Kidney tubule cell (primary cell): ENCODE measurements around the gene OLR1.

ENCODE experiments used
- DNase-seq: peaks from one replicate; pipeline ENCODE4 v3.0.0-alpha.2; 2018; ENCODE audit warnings: low spot score

OLR1 gene

GRCh38 chr12:10153271-10154144 is 18.4 kb downstream of the OLR1 start:
- DNase-seq = peak; percentile 64

GRCh38 chr12:10151621-10152020 is 20.3 kb downstream of the OLR1 start:
- no peak for DNase-seq

GRCh38 chr12:10147714-10148403 is 24.1 kb downstream of the OLR1 start:
- no peak for DNase-seq

- DNase-seq = no peak
Observed at GRCh38 chr12:10142976-10143589, 28.8 kb downstream of the OLR1 start.

- DNase-seq = peak; percentile 57
Observed at GRCh38 chr12:10140001-10140400, 31.9 kb downstream of the OLR1 start.

GRCh38 chr12:10136637-10137205 is 35.2 kb downstream of the OLR1 start:
- no peak for DNase-seq

- DNase-seq = no peak
Observed at GRCh38 chr12:10135126-10135525, 36.8 kb downstream of the OLR1 start.

GRCh38 chr12:10132850-10133370 is 39.0 kb downstream of the OLR1 start:
- DNase-seq = no peak

- no peak for DNase-seq
Observed at GRCh38 chr12:10131111-10131690, 40.7 kb downstream of the OLR1 start.

GRCh38 chr12:10130042-10130441 is 41.9 kb downstream of the OLR1 start, which contains the start of gene CLEC7A:
CLEC7A (minus strand) TSS chr12:10130199; CDS start chr12:10130082, 117 bp downstream.
- DNase-seq = no peak

GRCh38 chr12:10128687-10129086 is 43.2 kb downstream of the OLR1 start:
- no peak for DNase-seq

GRCh38 chr12:10126413-10126812 is 45.5 kb downstream of the OLR1 start:
- no peak for DNase-seq

GRCh38 chr12:10122689-10123088 is 49.2 kb downstream of the OLR1 start:
- DNase-seq = no peak

- no peak for DNase-seq
Observed at GRCh38 chr12:10121278-10121677, 50.7 kb downstream of the OLR1 start.

- no peak for DNase-seq
Observed at GRCh38 chr12:10119066-10119465, 52.9 kb downstream of the OLR1 start.

- DNase-seq = no peak
Observed at GRCh38 chr12:10115890-10116289, 56.0 kb downstream of the OLR1 start.

- DNase-seq = no peak
Observed at GRCh38 chr12:10115311-10115710, 56.6 kb downstream of the OLR1 start.

GRCh38 chr12:10113920-10114319 is 58.0 kb downstream of the OLR1 start:
- DNase-seq = no peak

- DNase-seq = no peak
Observed at GRCh38 chr12:10113075-10113474, 58.9 kb downstream of the OLR1 start.

- DNase-seq = no peak
Observed at GRCh38 chr12:10111451-10111850, 60.5 kb downstream of the OLR1 start.

- no peak for DNase-seq
Observed at GRCh38 chr12:10110256-10110844, 61.6 kb downstream of the OLR1 start.
